HepG2 (cell line): Measurements from ENCODE around the gene DAB1. TPM values are rescaled to one million over a fixed set of nuclear protein-coding genes. Genes with fewer than 3 reads are reported as not detected.

ENCODE experiments used
- ATAC-seq: fragments of 200-7000 bp; cut with Tn5 transposase; 3 replicates; pipeline ENCODE4 v1.9.1; 2020; ENCODE audit warnings: mild to moderate bottlenecking, moderate library complexity
- BruUV-seq: library from RNA; stranded (reverse); fragments of 400-500 nt; replicated peaks from 2 replicates; lab custom pipeline; 2021; lab: Mats Ljungman, UMichigan
- CTCF ChIA-PET: fragments of 300-600 bp; formaldehyde crosslinking; extraction: SDS; loops from one replicate; lab custom pipeline; 2021; ENCODE audit warnings: low total read pairs, inconsistent platforms, low intra/inter-chr PET ratio; lab: Yijun Ruan, JAX
- POLR2A ChIA-PET: fragments of 350-600 bp; sonication (Branson Sonifier 250); formaldehyde crosslinking; loops from one replicate; lab custom pipeline; 2020; ENCODE audit warnings: antibody characterized with exemption, inconsistent platforms; lab: Yijun Ruan, JAX
- DNase-seq: peaks from one replicate; pipeline ENCODE4 v3.0.0-alpha.2; 2015; ENCODE audit warnings: low spot score
- FAIRE-seq: peaks from 3 replicates; lab custom pipeline; 2011; peaks lifted over from hg19 to GRCh38; lab: Jason Lieb, UNC
- H2AFZ ChIP-seq: one replicate; pipeline ENCODE4 v1.6.1; 2011; ENCODE audit warnings: low read length, inconsistent platforms
- H3K27ac ChIP-seq: fragments of 300-600 bp; 3 replicates; pipeline ENCODE4 v1.8.0; 2011; ENCODE audit warnings: mixed run types, mild to moderate bottlenecking, mixed read lengths, low read length, inconsistent platforms; ENCODE audit not compliant: insufficient read depth; ENCODE audit errors: extremely low read length
- H3K27me3 ChIP-seq, 2 experiments: fragments of 200-600 bp in 1 of 2; 2 replicates in 1 of 2; 3 replicates in 1 of 2; pipeline versions ENCODE4 v1.6.0 to v1.8.0; 2011; ENCODE audit warnings: low read length in 2 of 2, mild to moderate bottlenecking in 2 of 2, moderate library complexity in 2 of 2, inconsistent platforms in 1 of 2; ENCODE audit not compliant: insufficient read depth in 2 of 2, control insufficient read depth in 1 of 2
- H3K36me3 ChIP-seq, 2 experiments: fragments of 200-600 bp in 1 of 2; replicated peaks in 1 of 2; 2 replicates in 1 of 2; 3 replicates in 1 of 2; pipeline versions ENCODE4 v1.5.1 to v1.8.0; 2011; ENCODE audit warnings: low read length in 2 of 2, inconsistent platforms in 1 of 2; ENCODE audit not compliant: insufficient read depth in 2 of 2, control insufficient read depth in 1 of 2
- H3K4me1 ChIP-seq: 2 replicates; pipeline ENCODE4 v1.5.1; 2012; ENCODE audit warnings: low read length, inconsistent platforms; ENCODE audit not compliant: insufficient read depth
- H3K4me2 ChIP-seq: 2 replicates; pipeline ENCODE4 v1.6.0; 2011; ENCODE audit warnings: low read depth, low read length, inconsistent platforms
- H3K4me3 ChIP-seq, 3 experiments: fragments of 200-600 bp in 1 of 3; sonication (generic), shearing (Covaris generic) in 1 of 3; replicated peaks in 1 of 3; 2 replicates each; pipeline ENCODE4 v1.5.1; 2011 to 2016; ENCODE audit warnings: low read length in 3 of 3, inconsistent platforms in 2 of 3, low read depth in 2 of 3, mild to moderate bottlenecking in 2 of 3, control low read depth in 1 of 3, mixed read lengths in 1 of 3; ENCODE audit not compliant: insufficient read depth in 1 of 3
- H3K79me2 ChIP-seq: one replicate; pipeline ENCODE4 v1.6.1; 2011; ENCODE audit warnings: low read length, inconsistent platforms; ENCODE audit not compliant: insufficient read depth
- H3K9ac ChIP-seq: 2 replicates; pipeline ENCODE4 v1.6.0; 2011; ENCODE audit warnings: mild to moderate bottlenecking, low read depth, low read length, inconsistent platforms; ENCODE audit not compliant: insufficient read depth
- H3K9me3 ChIP-seq: 2 replicates; pipeline ENCODE4 v1.5.1; 2012; ENCODE audit warnings: mild to moderate bottlenecking, low read length
- H4K20me1 ChIP-seq: 2 replicates; pipeline ENCODE4 v1.6.0; 2011; ENCODE audit warnings: inconsistent platforms, mild to moderate bottlenecking, low read length, moderate library complexity; ENCODE audit not compliant: insufficient read depth
- ARHGAP35 ChIP-seq: sonication (generic); formaldehyde crosslinking; IDR thresholded peaks from 2 replicates; pipeline ENCODE4 v1.9.0; 2022; ENCODE audit warnings: mild to moderate bottlenecking, inconsistent platforms, moderate library complexity, missing genetic modification reagents, borderline replicate concordance
- EEA1 ChIP-seq: sonication (generic); formaldehyde crosslinking; IDR thresholded peaks from 2 replicates; pipeline ENCODE4 v1.5.1; 2020; ENCODE audit warnings: mild to moderate bottlenecking, missing genetic modification reagents, borderline replicate concordance
- EZH2 ChIP-seq: conservative IDR thresholded peaks from 2 replicates; pipeline ENCODE4 v1.6.1; 2012; ENCODE audit warnings: mild to moderate bottlenecking, low read depth, low read length, moderate library complexity
- HDAC6 ChIP-seq: fragments of 200-600 bp; sonication (generic); IDR thresholded peaks from 2 replicates; pipeline ENCODE4 v1.7.0; 2017; ENCODE audit warnings: mild to moderate bottlenecking, antibody characterized with exemption, low read length, low read depth
- MIER2 ChIP-seq: IDR thresholded peaks from 2 replicates; pipeline ENCODE4 v1.6.1; 2016; ENCODE audit warnings: missing biosample characterization, missing genetic modification reagents
- POLR2AphosphoS2 ChIP-seq: IDR thresholded peaks from 2 replicates; pipeline ENCODE4 v1.6.1; 2011; ENCODE audit warnings: low read depth, low read length, improper control_type of control experiment
- RARA ChIP-seq: IDR thresholded peaks from 2 replicates; pipeline ENCODE4 v1.6.1; 2016; ENCODE audit warnings: missing genetic modification reagents, missing compliant biosample characterization
- SMAD9 ChIP-seq: sonication (generic); formaldehyde crosslinking; IDR thresholded peaks from 2 replicates; pipeline ENCODE4 v1.5.1; 2020; ENCODE audit warnings: mild to moderate bottlenecking, missing genetic modification reagents
- SUZ12 ChIP-seq: fragments of 150-350 bp; IDR thresholded peaks from 2 replicates; pipeline ENCODE4 v1.6.1; 2014; ENCODE audit warnings: low read depth, low read length
- TSC22D2 ChIP-seq: sonication (generic); formaldehyde crosslinking; IDR thresholded peaks from 2 replicates; pipeline ENCODE4 v1.5.1; 2020; ENCODE audit warnings: missing genetic modification reagents, mild to moderate bottlenecking, borderline replicate concordance
- ZBTB10 ChIP-seq: sonication (generic); formaldehyde crosslinking; IDR thresholded peaks from 2 replicates; pipeline ENCODE4 v1.4.0; 2020; ENCODE audit warnings: missing genetic modification reagents, borderline replicate concordance
- ZFP62 ChIP-seq: sonication (generic); formaldehyde crosslinking; IDR thresholded peaks from 2 replicates; pipeline ENCODE4 v1.4.0; 2020; ENCODE audit warnings: missing genetic modification reagents
- ZNF121 ChIP-seq: sonication (generic); formaldehyde crosslinking; IDR thresholded peaks from 2 replicates; pipeline ENCODE4 v1.5.0; 2020; ENCODE audit warnings: mild to moderate bottlenecking, missing genetic modification reagents
- ZNF253 ChIP-seq: sonication (generic); formaldehyde crosslinking; IDR thresholded peaks from 2 replicates; pipeline ENCODE4 v1.8.0; 2022; ENCODE audit warnings: mild to moderate bottlenecking, missing genetic modification reagents, borderline replicate concordance
- ZNF317 ChIP-seq: sonication (generic); formaldehyde crosslinking; IDR thresholded peaks from 2 replicates; pipeline ENCODE4 v1.5.0; 2020; ENCODE audit warnings: mild to moderate bottlenecking, missing genetic modification reagents
- ZNF510 ChIP-seq: sonication (generic); formaldehyde crosslinking; IDR thresholded peaks from 2 replicates; pipeline ENCODE4 v1.4.0; 2020; ENCODE audit warnings: low read depth, mild to moderate bottlenecking, missing genetic modification reagents
- ZNF746 ChIP-seq: sonication (generic); formaldehyde crosslinking; IDR thresholded peaks from 2 replicates; pipeline ENCODE4 v1.8.0; 2022; ENCODE audit warnings: mild to moderate bottlenecking, missing genetic modification reagents
- ZNF781 ChIP-seq: sonication (generic); formaldehyde crosslinking; IDR thresholded peaks from 2 replicates; pipeline ENCODE4 v1.5.1; 2020; ENCODE audit warnings: borderline replicate concordance, mild to moderate bottlenecking, missing genetic modification reagents; ENCODE audit errors: not compliant biosample characterization
- ZNF816 ChIP-seq: sonication (generic); formaldehyde crosslinking; IDR thresholded peaks from 2 replicates; pipeline ENCODE4 v1.8.0; 2022; ENCODE audit warnings: missing genetic modification reagents, mild to moderate bottlenecking, borderline replicate concordance
- WGBS: methylation state at CpG from one replicate; pipeline ENCODE4 v1.1.6; 2017; ENCODE audit warnings: low lambda C conversion rate; 5-methylcytosine and 5-hydroxymethylcytosine counted together
- in situ Hi-C: cut with HindIII; loops from 2 replicates; pipeline ENCODE4 v1.10.0; 2017; ENCODE audit warnings: low pct_unique_long_range_greater_than_20kb; ENCODE audit not compliant: extremely low pct_ligation_motif_present
- intact Hi-C: fragments of 100-400 bp; cut with micrococcal nuclease; formaldehyde crosslinking; loops from one replicate; pipeline ENCODE4 v1.10.0; 2022; ENCODE audit not compliant: unreplicated experiment
- polyA plus RNA-seq, 8 experiments: library from polyadenylated mRNA; depleted of rRNA in 3 of 8; stranded (reverse) in 7 of 8; unstranded in 1 of 8; fragments of >200 nt; fragmentation: Illumina TruSeq in 4 of 8; extraction: Trizol in 4 of 8; gene quantifications; 2 replicates each; pipeline versions ENCODE4 v1.2.1 to v1.2.3, GENCODE V29; 2011 to 2016; ENCODE audit warnings: low read depth in 4 of 8, missing spikeins in 1 of 8, mixed read lengths in 1 of 8; ENCODE audit not compliant: insufficient read depth in 1 of 8
- total RNA-seq, 5 experiments: library from RNA; depleted of rRNA; stranded (reverse); fragments of >200 nt; fragmentation: Illumina TruSeq; extraction: Trizol; gene quantifications; 2 replicates each; pipeline ENCODE4 v1.2.3, GENCODE V29; 2016; ENCODE audit warnings: low read depth in 1 of 5

The DAB1 gene
- total and polyA plus RNA-seq, 2 of the 13 experiments (the other 11 are each of a cell fraction or from before 2014, with no cell fraction given), result 0.04 to 0.13 TPM

GRCh38 chr1:57381426-57381825, 42.4 kb downstream of the DAB1 start:
- no peaks in the 10 kb centered on the region for H4K20me1 ChIP-seq
- H3K9me3 ChIP-seq, result no peaks in the 10 kb centered on the region
- in situ Hi-C loops (no loop called here), intact Hi-C loops (no loop called here)
- no peaks in the 10 kb centered on the region for H3K27me3 ChIP-seq
- H3K4me1 ChIP-seq, result peaks cover 12% of the 10 kb centered on the region
- no peaks in the 10 kb centered on the region for H3K79me2 ChIP-seq
- no peak overlapping the region for H2AFZ ChIP-seq
- TF ChIP-seq ZNF816 (CRISPR knock-in tag), result no peak
- no peak for TF ChIP-seq ZNF781 (CRISPR knock-in tag)
- no peak for TF ChIP-seq EZH2
- TF ChIP-seq ZFP62 (CRISPR knock-in tag), result no peak
- TF ChIP-seq ZNF121 (CRISPR knock-in tag), result no peak
- H3K4me2 ChIP-seq, result no peak overlapping the region
- no peak overlapping the region for H3K27ac ChIP-seq
- ChIA-PET POLR2A (no interaction called here), CTCF (no interaction called here)
- no peak for ATAC-seq
- H3K36me3 ChIP-seq, result no peaks in the 10 kb centered on the region
- H3K4me3 ChIP-seq, result no peak overlapping the region
- DNase-seq, result no peak
- H3K9ac ChIP-seq, result no peak overlapping the region
- FAIRE-seq, result no peak
- 10% methylated on average over 4 of the region's 4 CpGs for WGBS
- BruUV-seq, result no TSS peak

DNA sequence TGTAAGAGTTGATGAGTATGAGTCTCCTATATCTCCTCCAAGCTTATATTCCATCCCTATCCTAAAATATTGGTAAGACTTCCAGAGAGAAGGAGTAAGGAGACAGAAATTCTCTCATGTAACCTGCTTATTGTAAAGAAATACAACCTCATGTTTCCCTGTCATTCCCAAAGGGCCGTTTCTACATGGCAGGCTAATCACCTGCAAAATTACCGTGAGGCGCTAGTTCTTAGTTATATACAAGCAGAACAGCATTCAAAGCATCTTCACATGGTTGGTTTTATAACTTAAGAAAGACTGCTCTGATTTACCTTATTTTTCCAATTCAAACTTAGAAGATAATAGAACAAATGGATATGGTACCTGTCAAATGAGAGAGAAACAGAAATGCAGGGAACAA, 42.9 kb downstream of the DAB1 start:
- Histone ChIP-seq H3K9ac (no peak overlapping the region), H3K27me3 (no peaks in the 10 kb centered on the region), H3K4me1 (peaks cover 10% of the 10 kb centered on the region), H3K27ac (no peak overlapping the region), H3K4me2 (no peak overlapping the region), H3K4me3 (no peak overlapping the region), H4K20me1 (no peaks in the 10 kb centered on the region), H2AFZ (no peak overlapping the region), H3K9me3 (no peaks in the 10 kb centered on the region), H3K36me3 (no peaks in the 10 kb centered on the region), H3K79me2 (no peaks in the 10 kb centered on the region)
- POLR2A ChIA-PET, result no interaction called here
- CTCF ChIA-PET, result no interaction called here
- intact Hi-C loops (no loop called here), in situ Hi-C loops (no loop called here)
- BruUV-seq, result no TSS peak
- DNase-seq, result no peak
- no peak for FAIRE-seq
- no peak for ATAC-seq
- WGBS, result 49% methylated on average over 3 of the region's 3 CpGs
- no peak for TF ChIP-seq ZNF253 (CRISPR knock-in tag)
- TF ChIP-seq MIER2 (CRISPR knock-in tag), result no peak
- no peak for TF ChIP-seq TSC22D2
- no peak for TF ChIP-seq RARA
- TF ChIP-seq EEA1 (CRISPR knock-in tag), result no peak
- no peak for TF ChIP-seq HDAC6
- TF ChIP-seq POLR2AphosphoS2, result no peak
- no peak for TF ChIP-seq SMAD9 (CRISPR knock-in tag)
- no peak for TF ChIP-seq ZNF510 (CRISPR knock-in tag)
- no peak for TF ChIP-seq ARHGAP35 (CRISPR knock-in tag)
- TF ChIP-seq ZNF317, result no peak
- TF ChIP-seq SUZ12, result no peak
- TF ChIP-seq ZNF746 (CRISPR knock-in tag), result no peak
- TF ChIP-seq ZBTB10 (CRISPR knock-in tag), result no peak
